Stimulated activated CD4-positive, alpha-beta T cell treated with anti-CD3 and anti-CD28 coated beads, Interleukin-4, amount 100 ng/mL, for 1 hour (primary cell): ENCODE measurements around the gene TEX2.
A peak's percentile ranks its signal among the peaks of the same experiment; 100 is the strongest.
"Not testable (repeated sequence)": the region's sequence is repeated elsewhere in the genome, so short reads cannot be mapped to it uniquely, and the experiment has no call there.

Experiments used
- DNase-seq: peaks from one replicate; pipeline ENCODE4 v3.0.0-alpha.2; 2020

Gene TEX2

DNA sequence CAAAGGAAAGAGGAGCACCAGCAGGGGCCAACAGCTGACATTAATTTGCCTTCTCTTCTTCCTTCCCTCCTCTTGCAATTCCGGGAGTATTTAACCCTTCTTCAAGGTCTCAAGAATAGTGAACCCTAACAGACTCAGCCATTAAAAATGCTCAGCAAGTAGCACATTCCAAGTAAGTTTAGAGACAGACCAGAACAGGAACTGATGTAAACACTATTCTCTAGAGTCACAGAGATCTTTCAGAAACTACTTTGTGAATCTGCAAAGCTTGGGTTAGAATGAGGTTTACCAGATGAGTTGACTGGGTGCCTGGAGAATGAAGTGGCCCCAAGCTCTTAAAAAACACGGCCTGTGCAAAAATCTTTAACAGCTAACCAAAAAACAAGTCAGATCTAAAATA is 50.9 kb downstream of the TEX2 start:
- DNase-seq, result no peak

DNA sequence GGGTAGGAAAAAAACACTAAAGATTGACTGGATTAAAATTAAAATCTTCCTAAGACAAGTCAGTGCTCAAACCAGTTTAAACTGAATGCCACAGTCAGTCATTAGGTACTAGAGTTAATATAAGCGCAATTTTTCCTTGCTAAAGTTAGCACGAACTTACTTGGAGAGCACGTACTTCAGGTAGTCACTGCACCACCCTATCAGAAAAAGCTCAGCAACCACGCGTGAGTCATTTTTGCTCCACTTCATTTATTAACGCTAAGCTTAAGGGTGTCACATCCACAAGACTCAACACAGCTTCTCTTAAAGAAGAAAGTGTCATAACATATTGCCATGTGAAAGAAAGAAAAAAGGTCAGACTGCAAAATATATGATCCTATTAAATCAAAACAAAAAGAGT is 53.1 kb downstream of the TEX2 start:
- DNase-seq, result no peak

DNA sequence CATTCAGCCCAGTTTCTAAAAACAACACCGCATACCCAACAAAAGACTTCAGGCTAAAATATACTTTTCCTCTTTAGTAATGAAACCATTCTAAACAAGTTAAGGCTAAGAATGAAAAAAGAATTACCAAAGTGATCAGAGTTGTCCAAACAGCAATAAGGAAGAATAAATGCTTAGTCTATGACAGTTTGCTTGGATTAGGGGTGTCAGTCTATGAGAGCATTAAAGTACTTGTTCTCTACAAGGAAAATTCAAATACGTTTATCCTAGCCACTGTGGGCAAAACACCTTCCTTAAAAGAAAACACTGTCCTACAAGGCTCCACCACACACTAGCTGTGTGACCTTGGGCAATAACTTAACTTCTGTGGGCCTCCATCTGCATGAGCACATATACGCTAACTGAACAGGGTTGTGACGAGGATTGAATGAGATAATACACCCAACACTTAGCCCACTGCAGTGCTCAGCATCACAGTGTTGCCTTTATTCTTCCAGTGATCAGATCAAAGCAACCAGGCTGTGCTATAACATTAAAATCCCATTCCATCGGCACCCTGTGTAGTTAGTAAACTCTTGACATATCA is 53.6 kb downstream of the TEX2 start:
- DNase-seq, result no peak

DNA sequence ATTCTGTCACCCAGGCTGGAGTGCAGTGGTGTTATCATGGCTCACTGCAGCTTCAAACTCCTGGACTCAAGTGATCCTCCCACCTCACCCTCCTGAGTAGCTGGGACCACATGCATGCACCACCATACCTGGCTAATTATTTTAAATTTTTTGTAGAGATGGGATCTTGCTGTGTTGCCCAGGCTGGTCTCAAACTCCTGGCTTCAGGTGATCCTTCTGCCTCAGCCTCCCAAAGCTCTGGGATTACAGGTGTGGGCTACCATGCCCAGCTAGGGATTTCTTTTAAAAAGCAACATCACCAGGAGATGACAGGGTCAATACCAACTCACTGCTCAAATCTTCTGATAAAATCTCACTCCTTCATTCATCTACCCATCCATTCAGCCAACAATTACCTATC is 54.4 kb downstream of the TEX2 start:
- DNase-seq, result not testable (repeated sequence)

DNA sequence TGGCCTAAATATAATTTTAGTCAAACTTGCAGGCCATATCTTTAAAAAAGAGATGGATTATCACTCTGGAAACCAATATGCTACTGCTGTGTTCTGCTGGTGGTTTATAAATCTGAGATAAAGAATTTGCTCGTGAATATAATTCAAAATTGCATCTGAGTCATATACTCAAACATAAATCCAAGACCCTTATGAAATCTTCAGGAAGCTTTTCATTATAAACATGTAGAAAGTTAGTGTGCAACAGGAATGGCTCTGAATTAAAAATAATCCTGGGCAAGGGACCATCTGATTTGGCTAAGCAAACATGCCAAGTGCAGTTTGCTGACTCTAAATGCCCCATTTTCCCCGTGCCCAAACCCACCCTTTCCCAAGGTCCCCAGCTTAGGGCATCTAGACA is 57.3 kb downstream of the TEX2 start:
- DNase-seq, result no peak

DNA sequence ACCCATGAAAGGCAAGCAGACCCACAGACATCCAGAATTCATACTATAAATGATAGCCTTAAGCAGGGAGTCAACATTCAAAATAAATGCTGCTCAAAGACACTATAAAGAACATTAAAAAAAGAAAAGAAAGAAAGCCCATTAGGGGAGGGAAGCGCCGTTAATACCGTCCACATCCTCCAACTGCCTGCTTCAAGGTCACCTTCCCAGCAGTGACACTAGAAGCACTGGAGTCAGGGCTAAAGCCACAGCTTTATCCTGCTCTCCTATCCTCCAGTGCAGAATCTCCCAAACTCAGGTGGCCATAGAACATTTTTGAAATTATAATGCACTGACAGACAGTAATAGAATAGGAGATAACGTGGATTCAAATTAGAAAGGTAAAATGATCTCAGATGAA is 59.4 kb downstream of the TEX2 start:
- no peak for DNase-seq

DNA sequence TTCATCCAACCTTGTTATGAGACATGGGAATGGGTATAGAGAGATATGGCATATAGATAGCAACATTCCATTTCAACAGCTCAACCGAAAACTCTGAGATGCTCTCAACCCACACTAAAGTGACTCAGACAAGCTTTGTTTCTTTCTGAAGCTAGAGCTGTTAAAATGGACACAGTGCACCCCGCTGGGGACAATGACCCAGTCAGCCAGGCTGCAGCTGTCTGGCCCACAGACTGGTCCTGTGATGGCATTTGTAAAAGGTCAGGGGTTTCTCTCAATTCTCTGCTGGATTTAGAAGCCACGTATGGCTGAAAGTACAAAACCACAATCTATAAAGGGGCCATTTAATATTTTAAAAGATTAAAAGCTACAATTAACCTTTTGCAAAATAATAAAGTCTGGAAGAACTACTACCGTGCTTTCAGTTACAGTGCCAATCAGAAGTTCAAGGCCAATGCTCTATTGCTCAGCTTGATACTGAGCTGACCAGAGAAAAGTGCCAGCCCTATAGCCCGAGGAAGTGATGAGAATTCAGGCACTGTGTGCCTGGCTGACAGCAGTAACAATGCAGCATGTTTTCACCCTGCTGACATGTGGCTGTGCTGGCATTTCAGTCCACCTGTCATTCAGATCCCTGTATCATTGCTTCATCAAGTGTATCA is 60.2 kb downstream of the TEX2 start:
- no peak for DNase-seq

DNA sequence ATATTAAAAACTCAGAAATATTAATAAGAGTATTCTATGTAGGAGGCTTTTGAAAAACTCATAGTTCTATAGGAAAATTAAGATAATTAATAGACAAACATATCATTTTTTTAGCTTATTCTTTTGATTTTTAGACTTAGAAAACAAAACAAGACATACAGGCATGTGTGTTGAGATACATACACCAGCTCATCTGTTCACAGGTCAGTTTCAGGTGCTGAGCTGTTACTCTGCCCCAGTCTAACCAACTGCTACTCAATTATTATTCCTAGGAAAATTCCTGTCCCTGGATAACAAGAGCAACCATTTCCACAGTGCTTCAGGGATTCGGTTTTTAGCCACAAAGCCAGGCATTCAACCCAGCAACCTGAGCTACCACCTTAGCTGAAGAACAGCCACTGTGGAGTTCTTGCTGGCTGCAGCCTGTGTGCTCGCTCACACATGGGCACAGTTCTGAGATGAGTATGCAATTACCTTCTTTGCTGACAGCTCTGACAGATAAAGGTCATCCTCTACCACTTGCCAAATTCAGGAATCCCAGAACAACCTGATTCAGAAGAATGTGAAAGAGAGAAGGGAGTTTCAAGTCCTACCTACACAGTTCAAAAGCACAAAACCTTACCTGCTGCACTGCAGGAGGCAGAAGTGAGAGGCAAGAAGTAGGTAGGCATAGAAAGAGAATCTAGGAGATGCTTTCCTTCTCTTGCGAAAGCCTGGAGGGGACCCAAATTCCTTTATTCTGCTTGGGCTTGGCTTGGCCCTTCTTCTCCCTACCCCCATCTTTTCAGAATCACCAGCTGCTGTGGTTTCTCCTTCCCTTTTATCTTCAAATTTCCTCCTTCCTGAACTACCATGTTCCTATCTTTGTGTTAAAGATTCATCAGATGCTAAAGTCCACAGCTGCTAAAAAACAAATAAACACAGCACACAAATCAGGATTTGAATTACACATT is 62.7 kb downstream of the TEX2 start:
- DNase-seq, result peak; percentile 8

DNA sequence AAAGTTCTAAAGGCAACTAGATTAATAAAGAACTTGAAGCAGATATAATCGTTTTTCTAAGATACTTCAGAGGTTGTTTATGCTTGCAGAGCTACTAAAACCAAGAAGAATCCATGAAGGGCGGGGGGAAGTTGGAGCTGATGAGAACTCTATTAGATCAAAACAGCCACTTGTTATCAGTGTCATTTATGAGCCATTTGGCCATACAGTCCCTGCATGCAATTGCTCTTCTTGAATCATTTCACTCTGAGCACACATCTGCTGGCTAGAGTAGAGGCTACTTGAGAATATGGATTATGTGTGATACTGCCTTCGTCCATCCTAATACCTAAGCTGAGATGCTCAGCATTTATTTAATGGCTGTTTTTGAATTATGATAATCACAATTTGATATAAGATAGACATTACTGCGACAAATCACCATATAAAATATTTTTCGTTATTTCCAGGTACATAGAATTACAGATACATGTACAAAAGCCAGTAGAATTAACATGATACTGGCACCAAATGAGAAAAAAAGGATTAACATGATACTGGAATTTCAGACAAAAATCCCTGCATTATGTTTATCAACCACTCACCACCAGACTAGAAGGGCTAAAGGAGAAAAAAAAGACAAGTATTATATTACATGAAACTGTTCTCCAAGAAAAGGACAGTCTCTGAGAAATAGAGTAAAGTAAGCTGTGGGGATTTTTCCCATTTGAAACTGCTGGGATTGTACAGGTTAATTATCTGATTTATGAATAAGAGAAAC is 64.5 kb downstream of the TEX2 start:
- no peak for DNase-seq

DNA sequence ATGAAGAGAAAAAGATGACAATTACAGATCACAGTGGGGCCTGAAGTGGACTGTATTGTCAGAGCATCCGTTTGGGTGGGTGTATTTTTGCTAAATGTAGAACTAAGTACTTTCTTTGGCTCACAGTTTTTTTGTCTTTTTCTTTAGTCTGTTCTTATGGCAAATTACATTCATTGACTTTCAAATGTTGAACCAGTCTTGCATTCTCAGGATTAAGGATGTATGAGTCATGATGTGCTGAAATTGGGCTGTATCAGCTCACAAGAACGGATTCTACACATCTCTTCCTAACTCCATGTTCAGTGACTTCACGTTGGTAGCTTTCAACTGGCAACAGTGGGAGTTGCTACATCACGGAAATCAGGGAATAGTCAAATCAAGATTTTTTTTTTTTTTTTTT is 66.5 kb downstream of the TEX2 start:
- no peak for DNase-seq

DNA sequence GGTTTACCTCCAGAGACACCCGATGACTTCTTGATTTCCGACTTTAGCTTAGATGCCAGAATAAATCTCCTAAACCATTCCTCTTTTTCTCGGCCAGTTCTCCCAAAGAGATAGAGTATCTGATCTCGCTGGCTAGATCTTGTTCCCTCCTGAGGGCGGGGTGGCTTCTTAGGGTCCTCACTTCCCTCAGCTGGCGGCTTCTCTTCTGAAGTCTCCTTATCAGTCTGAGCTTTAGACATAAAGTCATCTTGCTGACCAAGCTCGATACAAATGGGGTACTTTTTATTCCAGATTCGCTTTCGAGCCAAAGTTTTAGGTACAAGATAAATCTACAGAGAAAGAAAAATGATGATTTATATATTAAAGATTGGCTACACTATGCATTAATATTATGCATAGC is 69.5 kb downstream of the TEX2 start:
- no peak for DNase-seq

DNA sequence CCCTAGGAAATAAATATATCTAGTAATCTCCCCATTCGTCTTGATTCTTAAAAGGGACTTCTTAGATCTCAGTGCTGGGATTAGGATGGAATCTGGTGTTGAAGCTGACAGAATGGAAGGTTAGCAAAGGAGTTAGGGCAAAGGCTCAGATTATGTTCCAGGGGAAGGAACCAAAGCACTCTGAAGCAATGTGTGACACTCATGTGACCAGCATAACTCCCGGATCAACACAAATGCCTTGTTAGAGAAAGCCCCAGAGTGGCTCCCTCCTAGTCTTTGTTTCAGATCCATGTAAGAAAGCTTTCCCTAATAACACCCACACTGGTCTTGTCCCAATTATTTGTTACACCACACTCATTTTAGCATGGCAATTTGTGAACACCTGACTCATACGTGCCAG is 70.5 kb downstream of the TEX2 start:
- no peak for DNase-seq

DNA sequence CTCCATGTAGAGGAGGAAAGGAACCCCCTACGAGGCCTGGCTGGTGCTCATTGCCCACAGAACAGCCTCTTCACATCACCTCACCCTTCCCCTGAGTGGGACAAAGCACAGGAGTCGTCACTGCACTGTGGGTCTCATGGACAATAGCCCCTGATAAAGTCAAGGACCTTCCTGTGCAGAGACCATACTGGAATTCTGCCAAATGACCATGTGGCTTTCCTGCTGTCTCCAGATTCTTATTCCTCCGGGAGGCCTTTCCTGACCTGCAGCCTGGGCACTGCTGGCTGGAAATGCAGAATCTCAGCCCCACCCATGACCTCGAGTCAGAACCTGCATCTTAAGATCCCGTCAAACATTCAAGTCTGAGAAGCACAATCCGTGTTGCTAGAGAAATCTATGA is 72.6 kb downstream of the TEX2 start:
- no peak for DNase-seq

DNA sequence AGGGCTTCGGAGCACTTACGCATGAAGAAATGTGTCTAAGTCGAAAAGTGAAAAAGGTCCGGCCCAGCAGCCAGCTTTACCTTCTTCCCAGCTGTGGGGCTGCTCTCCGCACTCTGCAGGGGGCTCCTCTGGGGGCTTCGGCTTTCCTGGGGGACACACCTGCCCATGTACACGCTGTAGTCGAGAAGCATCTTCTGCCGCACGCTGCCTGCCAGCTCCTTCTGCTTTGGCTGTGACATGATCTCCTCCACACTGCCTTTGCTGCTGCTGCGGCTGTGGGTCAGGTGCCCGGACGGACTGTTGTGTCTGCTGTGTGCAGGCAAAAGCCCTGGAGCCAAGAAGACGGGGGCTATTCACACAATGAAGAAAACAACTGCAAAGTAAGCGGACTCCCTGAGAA is 75.0 kb downstream of the TEX2 start:
- DNase-seq, result no peak

DNA sequence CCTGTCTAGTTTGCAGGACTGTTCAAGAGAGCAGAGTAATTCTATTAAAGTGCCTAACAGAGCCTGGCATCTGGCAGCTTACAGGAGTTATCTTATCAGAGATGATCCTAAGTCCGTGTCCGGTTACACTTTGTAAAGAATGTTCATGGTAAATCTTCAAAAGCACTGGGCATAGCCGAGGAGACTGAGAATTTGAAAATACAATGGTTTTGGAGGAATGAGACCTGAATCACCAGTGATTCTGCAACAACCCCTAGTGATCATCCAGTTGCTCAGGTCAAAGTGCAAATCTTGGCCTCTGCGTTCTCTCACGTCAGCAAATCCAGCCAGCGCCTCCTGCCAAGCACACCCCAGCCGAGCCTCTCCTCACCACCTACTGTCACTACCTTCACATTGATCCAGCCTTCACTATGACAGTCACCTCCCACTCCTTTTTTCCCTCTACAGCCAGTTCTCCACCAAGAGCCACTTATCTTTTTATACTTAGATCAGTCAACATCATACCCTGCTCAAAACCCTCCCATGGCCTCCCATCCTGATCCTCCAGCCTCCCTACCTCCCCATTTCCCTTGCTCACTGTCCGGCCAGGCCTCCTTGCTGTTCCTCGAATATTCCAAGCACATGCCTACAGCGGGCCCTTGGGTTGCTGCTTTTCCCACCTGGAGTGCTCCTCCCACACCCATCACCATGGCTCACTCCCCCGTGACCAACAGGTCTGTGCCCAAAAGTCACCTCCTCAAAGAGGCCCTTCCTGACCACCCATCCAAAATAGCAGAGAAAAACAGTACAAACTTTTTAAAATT is 75.8 kb downstream of the TEX2 start:
- DNase-seq, result no peak

DNA sequence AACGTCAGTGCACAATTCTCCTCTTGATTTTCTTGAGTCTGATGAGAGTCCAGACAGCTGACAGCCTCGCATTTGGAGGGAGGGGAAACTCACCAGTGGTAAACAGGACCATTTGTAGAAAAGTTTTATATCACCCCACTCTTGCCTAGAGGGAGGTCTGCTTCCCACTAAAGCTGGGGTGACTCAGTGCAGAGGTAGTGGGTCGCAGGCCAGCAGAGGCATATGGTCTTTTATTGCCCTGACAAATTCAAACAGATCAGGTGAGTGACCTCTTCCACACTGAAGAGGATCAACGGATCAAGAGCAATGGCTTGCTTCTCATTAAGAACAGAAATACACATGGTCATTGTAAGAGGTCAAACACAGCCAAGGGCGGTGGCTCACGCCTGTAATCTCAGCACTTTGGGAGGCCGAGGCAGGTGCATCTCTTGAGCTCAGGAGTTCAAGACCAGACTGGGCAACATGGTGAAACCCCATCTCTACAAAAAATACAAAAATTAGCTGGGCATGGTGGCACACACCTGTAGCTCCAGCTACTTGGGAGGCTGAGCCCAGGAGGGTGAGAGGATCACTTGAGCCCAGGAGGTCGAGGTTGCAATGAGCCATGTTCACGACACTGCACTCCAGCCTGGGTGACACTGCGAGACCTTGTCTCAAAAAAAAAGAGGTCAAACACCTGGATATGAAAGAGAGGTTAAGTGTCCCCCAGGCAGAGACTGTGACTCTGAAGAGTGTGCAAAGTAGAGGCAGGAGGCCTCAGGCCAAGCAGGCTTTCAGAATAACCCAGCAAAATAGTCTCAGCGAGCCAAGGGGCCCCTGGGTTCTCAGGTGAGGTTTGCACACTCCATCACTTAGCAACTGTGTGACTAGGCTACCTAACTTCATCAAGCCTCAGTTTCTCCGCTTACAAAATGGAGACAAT is 76.6 kb downstream of the TEX2 start:
- no peak for DNase-seq

DNA sequence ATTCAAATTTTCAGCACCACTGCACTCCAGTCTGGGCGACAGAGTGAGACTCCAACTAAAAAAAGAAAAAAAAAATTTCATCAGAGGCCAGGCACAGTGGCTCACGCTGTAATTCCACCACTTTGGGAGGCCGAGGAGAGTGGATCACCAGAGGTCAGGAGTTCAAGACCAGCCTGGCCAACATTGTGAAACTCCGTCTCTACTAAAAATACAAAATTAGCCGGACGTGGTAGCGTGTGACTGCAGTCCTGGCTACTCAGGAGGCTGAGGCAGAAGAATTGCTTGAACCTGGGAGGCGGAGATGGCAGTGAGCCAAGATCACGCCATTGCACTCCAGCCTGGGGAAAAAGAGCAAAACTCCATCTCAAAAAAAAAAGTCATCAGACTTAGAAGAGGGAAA is 77.5 kb downstream of the TEX2 start:
- not testable (repeated sequence) for DNase-seq

DNA sequence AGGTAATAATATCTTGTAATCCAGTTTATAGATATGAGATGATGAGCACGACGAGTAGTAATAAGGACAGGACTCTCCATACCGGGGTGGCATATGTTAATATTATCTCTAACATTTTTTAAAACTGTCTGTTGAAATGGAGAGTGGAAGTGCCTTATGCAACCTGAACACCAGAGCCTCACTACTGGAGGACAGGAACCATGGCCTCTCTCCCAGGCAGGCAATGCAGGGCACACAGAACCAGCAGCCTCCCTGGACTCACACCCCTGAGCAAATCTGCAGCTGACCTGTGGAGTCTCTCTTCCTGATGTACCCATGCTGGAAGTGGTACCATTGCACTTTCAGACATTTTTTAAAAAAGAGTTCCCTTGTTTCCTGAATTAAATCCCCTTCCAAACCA is 78.0 kb downstream of the TEX2 start:
- no peak for DNase-seq

DNA sequence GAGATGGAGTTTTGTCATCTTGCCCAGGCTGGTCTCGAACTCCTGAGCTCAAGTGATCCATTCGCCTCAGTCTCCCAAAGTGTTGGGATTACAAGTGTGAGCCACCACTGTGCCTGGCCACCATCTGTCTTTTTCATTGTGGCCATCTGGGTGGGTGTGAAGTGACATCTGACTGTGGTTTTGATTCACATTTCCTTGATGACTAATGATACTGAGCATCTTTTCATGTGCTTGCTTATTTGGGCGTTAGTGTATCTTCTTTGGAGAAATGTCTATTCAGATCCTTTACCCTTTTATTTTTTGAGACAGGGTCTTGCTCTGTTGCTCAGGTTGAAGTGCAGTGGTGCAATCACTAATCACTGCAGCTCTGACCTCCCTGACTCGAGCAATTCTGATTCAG is 79.2 kb downstream of the TEX2 start:
- no peak for DNase-seq

DNA sequence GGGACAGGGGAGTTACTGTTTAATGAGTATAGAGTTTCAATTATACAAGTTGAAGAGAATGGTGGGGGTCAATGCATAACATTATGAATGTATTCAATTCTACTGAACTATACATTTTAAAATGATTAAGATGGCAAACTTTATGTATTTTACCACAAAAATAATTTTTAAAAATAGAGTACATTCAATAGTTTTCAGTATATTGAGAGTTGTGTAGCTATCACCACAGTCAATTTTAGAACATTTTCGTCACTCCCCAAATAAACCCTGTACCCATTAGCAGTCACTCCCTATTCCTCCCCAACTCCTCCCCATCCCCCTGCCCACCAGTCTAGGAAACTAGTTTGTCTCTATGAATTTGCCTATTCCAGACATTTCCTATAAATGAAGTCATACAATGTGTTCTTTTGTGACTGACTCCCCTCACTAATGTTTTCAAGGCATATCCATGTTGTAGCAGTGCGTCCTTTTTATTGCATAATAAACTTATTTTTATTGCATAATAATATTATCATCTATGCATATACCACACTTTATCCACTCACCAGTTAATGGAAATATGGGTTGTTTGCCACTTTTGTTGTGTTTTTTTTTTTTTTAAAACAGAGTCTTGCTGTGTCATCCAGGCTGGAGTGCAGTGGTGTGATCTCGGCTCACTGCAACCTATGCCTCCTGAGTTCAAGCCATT is 80.6 kb downstream of the TEX2 start:
- no peak for DNase-seq
